ENCODE results near the gene SH2D2A. TPM values are rescaled to one million over a fixed set of nuclear protein-coding genes. Genes with fewer than 3 reads are reported as not detected.
"Not testable (repeated sequence)": the region's sequence is repeated elsewhere in the genome, so short reads cannot be mapped to it uniquely, and the experiment has no call there.

The SH2D2A gene
- total RNA-seq, 2 donors from 2014 or later: 2.4 to 7.7 TPM

DNA sequence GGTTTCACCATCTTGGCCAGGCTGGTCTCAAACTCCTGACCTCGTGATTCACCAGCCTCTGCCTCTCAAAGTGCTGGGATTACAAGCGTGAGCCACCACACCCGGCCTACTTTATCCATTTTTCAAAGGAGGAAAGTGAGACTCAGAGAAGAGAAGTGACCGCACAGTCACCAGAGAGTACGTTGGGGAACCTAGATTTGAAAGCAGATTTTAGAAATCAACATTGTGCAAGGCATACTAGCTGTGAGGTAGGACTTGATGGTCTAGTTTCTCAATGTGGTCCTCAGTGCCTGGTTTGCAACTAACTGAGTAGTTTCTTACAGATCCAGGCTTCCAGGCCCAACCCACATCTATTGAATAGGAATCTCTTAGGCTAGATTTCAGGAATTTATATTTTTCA, 51.0 kb downstream of the SH2D2A start:
- H3K36me3 Mint-ChIP-seq (ENCODE audit: low read depth): peaks cover 9% of the 10 kb centered on the region
- Histone ChIP-seq H3K4me3 (ENCODE audit: low read length) (peak overlapping the region; percentile 95), H3K27me3 (ENCODE audit: control insufficient read depth, insufficient read depth, low read length, poor library complexity, severe bottlenecking) (no peaks in the 10 kb centered on the region), H3K9me3 (ENCODE audit: control insufficient read depth, low read length) (no peaks in the 10 kb centered on the region), H3K9ac (ENCODE audit: extremely low read depth, low read length, poor library complexity, severe bottlenecking) (no peak overlapping the region), H3K4me1 (ENCODE audit: control insufficient read depth, insufficient read depth, low read length) (peaks cover 3% of the 10 kb centered on the region), H3K36me3 (ENCODE audit: control insufficient read depth, insufficient read depth, low read length) (peaks cover 9% of the 10 kb centered on the region), H3K27ac (ENCODE audit: low read depth, low read length) (no peak overlapping the region)
- H3K4me3 Mint-ChIP-seq: no peak overlapping the region
- no peaks in the 10 kb centered on the region for H3K27me3 Mint-ChIP-seq (ENCODE audit: insufficient read depth)
- 96 to 100% methylated on average over 5 of the region's 5 CpGs for WGBS, 2 experiments (ENCODE audit: insufficient coverage in 1 of 2, insufficient read length in 1 of 2)
- no peak for DNase-seq
- no peak overlapping the region for H3K27ac Mint-ChIP-seq
- peaks cover 23% of the 10 kb centered on the region for H3K4me1 Mint-ChIP-seq
- TF ChIP-seq, protein P1, sequence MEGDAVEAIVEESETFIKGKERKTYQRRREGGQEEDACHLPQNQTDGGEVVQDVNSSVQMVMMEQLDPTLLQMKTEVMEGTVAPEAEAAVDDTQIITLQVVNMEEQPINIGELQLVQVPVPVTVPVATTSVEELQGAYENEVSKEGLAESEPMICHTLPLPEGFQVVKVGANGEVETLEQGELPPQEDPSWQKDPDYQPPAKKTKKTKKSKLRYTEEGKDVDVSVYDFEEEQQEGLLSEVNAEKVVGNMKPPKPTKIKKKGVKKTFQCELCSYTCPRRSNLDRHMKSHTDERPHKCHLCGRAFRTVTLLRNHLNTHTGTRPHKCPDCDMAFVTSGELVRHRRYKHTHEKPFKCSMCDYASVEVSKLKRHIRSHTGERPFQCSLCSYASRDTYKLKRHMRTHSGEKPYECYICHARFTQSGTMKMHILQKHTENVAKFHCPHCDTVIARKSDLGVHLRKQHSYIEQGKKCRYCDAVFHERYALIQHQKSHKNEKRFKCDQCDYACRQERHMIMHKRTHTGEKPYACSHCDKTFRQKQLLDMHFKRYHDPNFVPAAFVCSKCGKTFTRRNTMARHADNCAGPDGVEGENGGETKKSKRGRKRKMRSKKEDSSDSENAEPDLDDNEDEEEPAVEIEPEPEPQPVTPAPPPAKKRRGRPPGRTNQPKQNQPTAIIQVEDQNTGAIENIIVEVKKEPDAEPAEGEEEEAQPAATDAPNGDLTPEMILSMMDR (conservative IDR thresholded peaks at IDR 0.05): no peak
- no peaks in the 10 kb centered on the region for H3K9me3 Mint-ChIP-seq

DNA sequence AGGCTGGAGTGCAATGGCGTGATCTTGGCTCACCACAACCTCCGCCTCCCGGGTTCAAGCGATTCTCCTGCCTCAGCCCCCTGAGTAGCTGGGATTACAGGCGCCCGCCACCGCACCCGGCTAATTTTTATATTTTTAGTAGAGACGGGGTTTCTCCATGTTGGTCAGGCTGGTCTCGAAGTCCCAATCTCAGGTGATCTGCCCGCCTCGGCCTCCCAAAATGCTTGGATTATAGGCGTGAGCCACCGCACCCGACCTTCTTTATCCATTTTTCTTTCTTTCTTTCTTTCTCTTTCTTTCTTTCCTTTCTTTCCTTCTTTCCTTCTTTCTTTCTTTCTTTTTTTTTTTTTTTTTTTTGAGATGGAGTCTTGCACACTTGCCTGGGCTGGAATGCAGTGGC, 51.5 kb downstream of the SH2D2A start:
- not testable (repeated sequence) for H3K4me3 ChIP-seq (ENCODE audit: low read length); H3K27ac Mint-ChIP-seq; H3K9me3 Mint-ChIP-seq; H3K9me3 ChIP-seq (ENCODE audit: control insufficient read depth, low read length); H3K27me3 Mint-ChIP-seq (ENCODE audit: insufficient read depth); DNase-seq; H3K36me3 Mint-ChIP-seq (ENCODE audit: low read depth); H3K4me1 ChIP-seq (ENCODE audit: control insufficient read depth, insufficient read depth, low read length); H3K4me3 Mint-ChIP-seq; H3K27me3 ChIP-seq (ENCODE audit: control insufficient read depth, insufficient read depth, low read length, poor library complexity, severe bottlenecking); H3K27ac ChIP-seq (ENCODE audit: low read depth, low read length); H3K9ac ChIP-seq (ENCODE audit: extremely low read depth, low read length, poor library complexity, severe bottlenecking); H3K36me3 ChIP-seq (ENCODE audit: control insufficient read depth, insufficient read depth, low read length)
- H3K4me1 Mint-ChIP-seq: peaks cover 25% of the 10 kb centered on the region
- WGBS, 2 experiments (ENCODE audit: insufficient coverage in 1 of 2, insufficient read length in 1 of 2): 93 to 100% methylated on average over 5 to 15 of the region's 15 CpGs

DNA sequence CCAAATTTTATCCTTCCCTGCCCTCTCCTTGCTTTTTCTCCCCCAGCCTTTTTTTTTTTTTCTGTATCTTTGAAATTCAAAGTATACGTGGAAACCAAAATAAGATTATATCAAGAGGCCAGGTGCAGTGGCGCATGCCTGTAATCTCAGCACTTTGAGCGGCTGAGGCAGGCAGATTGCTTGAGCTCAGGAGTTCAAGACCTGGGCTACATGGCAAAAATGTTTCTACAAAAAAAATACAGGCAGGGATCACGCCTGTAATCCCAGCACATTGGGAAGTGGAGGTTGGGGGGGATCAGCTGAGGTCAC, 55.9 kb downstream of the SH2D2A start:
- H3K27me3 ChIP-seq (ENCODE audit: control insufficient read depth, insufficient read depth, low read length, poor library complexity, severe bottlenecking): no peaks in the 10 kb centered on the region
- H3K9ac ChIP-seq (ENCODE audit: extremely low read depth, low read length, poor library complexity, severe bottlenecking): no peak overlapping the region
- Mint-ChIP-seq H3K4me1 (peaks cover 8% of the 10 kb centered on the region), H3K4me3 (no peak overlapping the region), H3K27me3 (ENCODE audit: insufficient read depth) (no peaks in the 10 kb centered on the region), H3K36me3 (ENCODE audit: low read depth) (no peaks in the 10 kb centered on the region), H3K9me3 (no peaks in the 10 kb centered on the region), H3K27ac (no peak overlapping the region)
- TF ChIP-seq, protein P1 (conservative IDR thresholded peaks at IDR 0.05): no peak
- no peak overlapping the region for H3K4me3 ChIP-seq (ENCODE audit: low read length)
- no peaks in the 10 kb centered on the region for H3K9me3 ChIP-seq (ENCODE audit: control insufficient read depth, low read length)
- peaks cover 6% of the 10 kb centered on the region for H3K4me1 ChIP-seq (ENCODE audit: control insufficient read depth, insufficient read depth, low read length)
- H3K27ac ChIP-seq (ENCODE audit: low read depth, low read length): no peak overlapping the region
- WGBS, 2 experiments (ENCODE audit: insufficient coverage in 1 of 2, insufficient read length in 1 of 2): 96 to 100% methylated on average over 4 of the region's 4 CpGs
- no peak for DNase-seq
- H3K36me3 ChIP-seq (ENCODE audit: control insufficient read depth, insufficient read depth, low read length): no peaks in the 10 kb centered on the region

DNA sequence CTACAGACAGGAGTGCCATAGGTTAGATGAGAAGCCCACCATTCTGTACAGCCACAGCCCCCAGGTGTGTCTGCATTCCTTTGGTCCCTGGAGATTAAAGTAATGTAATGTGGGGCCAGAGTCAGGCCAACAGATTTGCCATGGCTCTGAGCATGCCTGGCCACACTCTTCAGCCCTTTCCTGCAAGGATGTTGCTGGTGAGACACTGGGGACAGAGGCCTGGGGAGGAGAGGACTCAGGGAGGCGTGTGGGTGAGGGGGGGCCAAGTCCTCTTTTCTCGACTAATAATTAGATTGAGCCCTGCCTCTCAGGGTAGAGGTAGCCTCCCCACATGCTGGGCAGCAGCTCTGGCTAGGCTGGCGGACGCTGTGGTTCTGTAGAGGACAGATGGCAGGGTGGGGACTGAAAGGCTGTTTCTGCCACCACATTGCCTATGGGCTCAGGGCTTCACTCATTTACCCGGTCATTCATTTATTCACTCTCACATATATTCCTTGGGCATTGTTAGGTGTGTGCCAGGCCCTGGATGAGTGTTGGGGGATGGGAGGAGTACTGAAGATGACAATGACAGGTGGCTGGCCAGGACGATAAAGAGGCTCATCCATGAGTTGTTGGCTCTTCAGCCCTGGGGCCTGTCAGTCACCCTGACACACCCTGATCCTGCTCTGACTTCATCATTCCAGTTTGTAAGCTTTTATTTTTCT, 56.4 kb downstream of the SH2D2A start:
- H3K27me3 ChIP-seq (ENCODE audit: control insufficient read depth, insufficient read depth, low read length, poor library complexity, severe bottlenecking): no peaks in the 10 kb centered on the region
- H3K4me3 ChIP-seq (ENCODE audit: low read length): no peak overlapping the region
- TF ChIP-seq, protein P1 (conservative IDR thresholded peaks at IDR 0.05): no peak
- no peaks in the 10 kb centered on the region for H3K9me3 Mint-ChIP-seq
- H3K36me3 ChIP-seq (ENCODE audit: control insufficient read depth, insufficient read depth, low read length): no peaks in the 10 kb centered on the region
- no peak overlapping the region for H3K4me3 Mint-ChIP-seq
- H3K27me3 Mint-ChIP-seq (ENCODE audit: insufficient read depth): no peaks in the 10 kb centered on the region
- H3K4me1 ChIP-seq (ENCODE audit: control insufficient read depth, insufficient read depth, low read length): peaks cover 6% of the 10 kb centered on the region
- no peak overlapping the region for H3K27ac ChIP-seq (ENCODE audit: low read depth, low read length)
- H3K9ac ChIP-seq (ENCODE audit: extremely low read depth, low read length, poor library complexity, severe bottlenecking): no peak overlapping the region
- WGBS, 2 experiments (ENCODE audit: insufficient coverage in 1 of 2, insufficient read length in 1 of 2): 33 to 81% methylated on average over 1 to 5 of the region's 6 CpGs
- H3K4me1 Mint-ChIP-seq: peaks cover 8% of the 10 kb centered on the region
- no peak for DNase-seq
- H3K9me3 ChIP-seq (ENCODE audit: control insufficient read depth, low read length): no peaks in the 10 kb centered on the region
- H3K36me3 Mint-ChIP-seq (ENCODE audit: low read depth): no peaks in the 10 kb centered on the region
- no peak overlapping the region for H3K27ac Mint-ChIP-seq

DNA sequence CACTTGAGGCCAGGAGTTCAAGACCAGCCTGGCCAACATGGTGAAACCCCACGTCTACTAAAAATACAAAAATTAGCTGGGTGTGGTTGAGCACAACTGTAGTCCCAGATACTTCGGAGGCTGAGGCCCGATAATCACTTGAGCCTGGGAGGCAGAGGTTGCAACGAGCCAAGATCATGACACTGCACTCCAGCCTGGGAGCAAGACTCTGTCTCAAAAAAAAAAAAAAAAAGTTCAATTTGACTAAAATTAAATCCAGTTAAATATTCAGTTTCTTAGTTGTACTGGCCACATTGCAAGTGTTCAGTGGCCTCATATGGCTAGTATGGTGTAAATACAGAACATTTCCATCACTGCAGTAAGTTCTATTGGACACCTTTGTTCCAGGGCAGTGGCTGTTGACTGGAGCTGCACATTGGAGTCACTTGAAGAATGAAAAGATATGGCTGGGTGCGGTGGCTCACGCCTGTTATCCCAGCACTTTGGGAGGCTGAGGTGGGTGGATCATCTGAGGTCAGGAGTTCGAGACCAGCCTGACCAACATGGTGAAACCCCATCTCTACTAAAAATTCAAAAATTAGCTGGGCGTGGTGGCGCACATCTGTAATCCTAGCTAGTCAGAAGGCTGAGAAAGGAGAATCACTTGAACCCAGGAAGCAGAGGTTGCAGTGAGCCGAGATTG, 58.9 kb downstream of the SH2D2A start:
- H3K27ac Mint-ChIP-seq: not testable (repeated sequence)
- WGBS, 2 experiments (ENCODE audit: insufficient coverage in 1 of 2, insufficient read length in 1 of 2): 93 to 98% methylated on average over 7 to 10 of the region's 10 CpGs

More for the DNA sequence above, 58.9 kb downstream of the SH2D2A start:
- peaks cover 12% of the 10 kb centered on the region for H3K4me1 ChIP-seq (ENCODE audit: control insufficient read depth, insufficient read depth, low read length)
- H3K4me3 Mint-ChIP-seq; H3K36me3 Mint-ChIP-seq (ENCODE audit: low read depth); DNase-seq; H3K36me3 ChIP-seq (ENCODE audit: control insufficient read depth, insufficient read depth, low read length); H3K27ac ChIP-seq (ENCODE audit: low read depth, low read length); H3K9me3 ChIP-seq (ENCODE audit: control insufficient read depth, low read length); H3K27me3 Mint-ChIP-seq (ENCODE audit: insufficient read depth); H3K4me3 ChIP-seq (ENCODE audit: low read length); H3K27me3 ChIP-seq (ENCODE audit: control insufficient read depth, insufficient read depth, low read length, poor library complexity, severe bottlenecking); H3K9ac ChIP-seq (ENCODE audit: extremely low read depth, low read length, poor library complexity, severe bottlenecking); H3K9me3 Mint-ChIP-seq: not testable (repeated sequence)
- H3K4me1 Mint-ChIP-seq: peaks cover 12% of the 10 kb centered on the region

Data from endodermal cell (in vitro differentiated cells).